OCI-LY1 (cell line): ENCODE results near the gene PPP4C.

Experiments used
- H2AFZ ChIP-seq: fragments of 200-600 bp; sonication (generic), shearing (Covaris generic); 2 replicates; pipeline ENCODE4 v1.6.0; 2014; ENCODE audit warnings: antibody characterized with exemption, mild to moderate bottlenecking, low read length
- H3F3A ChIP-seq: fragments of 200-600 bp; sonication (generic), shearing (Covaris generic); 2 replicates; pipeline ENCODE4 v1.6.0; 2014; ENCODE audit warnings: mild to moderate bottlenecking, antibody characterized with exemption, low read length, moderate library complexity; ENCODE audit not compliant: insufficient read depth
- H3K27ac ChIP-seq: fragments of 200-600 bp; sonication (generic); 2 replicates; pipeline ENCODE4 v1.5.1; 2014; ENCODE audit warnings: low read length, mixed run types, mild to moderate bottlenecking, low read depth; ENCODE audit not compliant: poor library complexity, severe bottlenecking
- H3K27me3 ChIP-seq: fragments of 200-600 bp; sonication (generic); 2 replicates; pipeline ENCODE4 v1.6.0; 2014; ENCODE audit warnings: antibody characterized with exemption, mild to moderate bottlenecking, low read length, moderate library complexity; ENCODE audit not compliant: insufficient read depth
- H3K36me3 ChIP-seq: fragments of 200-600 bp; sonication (generic); 2 replicates; pipeline ENCODE4 v1.6.1; 2014; ENCODE audit warnings: mild to moderate bottlenecking, antibody characterized with exemption, low read length, moderate library complexity, mixed read lengths; ENCODE audit not compliant: insufficient read depth
- H3K4me1 ChIP-seq: fragments of 200-600 bp; sonication (generic); 2 replicates; pipeline ENCODE4 v1.5.1; 2014; ENCODE audit warnings: mild to moderate bottlenecking, low read length, moderate library complexity; ENCODE audit not compliant: insufficient read depth, severe bottlenecking
- H3K4me2 ChIP-seq: fragments of 200-600 bp; sonication (generic), shearing (Covaris generic); 2 replicates; pipeline ENCODE4 v1.6.1; 2014; ENCODE audit warnings: low read length
- H3K4me3 ChIP-seq: fragments of 200-600 bp; sonication (generic); 2 replicates; pipeline ENCODE4 v1.5.1; 2014; ENCODE audit warnings: low read length, low read depth, mild to moderate bottlenecking, mixed read lengths; ENCODE audit not compliant: poor library complexity, severe bottlenecking
- H3K79me2 ChIP-seq: fragments of 200-600 bp; shearing (Covaris generic); 2 replicates; pipeline ENCODE4 v1.6.1; 2016; ENCODE audit warnings: mixed run types, low read length, mixed read lengths; ENCODE audit not compliant: insufficient read depth
- H3K9ac ChIP-seq: fragments of 200-600 bp; sonication (generic), shearing (Covaris generic); 2 replicates; pipeline ENCODE4 v1.6.1; 2014; ENCODE audit warnings: mild to moderate bottlenecking, low read length, mixed read lengths
- H3K9me2 ChIP-seq: fragments of 200-600 bp; sonication (generic), shearing (Covaris generic); 2 replicates; pipeline ENCODE4 v1.6.1; 2014; ENCODE audit warnings: low read depth, mild to moderate bottlenecking, low read length, mixed read lengths
- H3K9me3 ChIP-seq: fragments of 200-600 bp; shearing (Covaris generic); 2 replicates; pipeline ENCODE4 v1.6.1; 2014; ENCODE audit warnings: low read length, mixed read lengths
- H4K20me1 ChIP-seq: fragments of 200-600 bp; sonication (generic), shearing (Covaris generic); 2 replicates; pipeline ENCODE4 v1.6.0; 2016; ENCODE audit warnings: mild to moderate bottlenecking, low read length; ENCODE audit not compliant: insufficient read depth
- CTCF ChIP-seq: fragments of 200-600 bp; sonication (generic), shearing (Covaris generic); IDR thresholded peaks from 2 replicates; pipeline ENCODE4 v1.5.1; 2017; ENCODE audit warnings: mild to moderate bottlenecking, antibody characterized with exemption, low read length, moderate library complexity, mixed read lengths
- EZH2 ChIP-seq: fragments of 200-600 bp; sonication (generic), shearing (Covaris generic); IDR thresholded peaks from 2 replicates; pipeline ENCODE4 v1.8.0; 2017; ENCODE audit warnings: borderline replicate concordance, mixed run types, mild to moderate bottlenecking, antibody characterized with exemption, low read length, moderate library complexity, mixed read lengths

The PPP4C gene

GRCh38 chr16:30127993-30128392, 52.2 kb downstream of the PPP4C start:
- TF ChIP-seq CTCF (no peak), EZH2 (no peak)
- Histone ChIP-seq H3K9me3 (no peaks in the 10 kb centered on the region), H3K4me1 (peaks cover 17% of the 10 kb centered on the region), H2AFZ (no peak overlapping the region), H3K4me2 (no peak overlapping the region), H3F3A (no peaks in the 10 kb centered on the region), H3K9ac (no peak overlapping the region), H3K79me2 (no peaks in the 10 kb centered on the region), H4K20me1 (no peaks in the 10 kb centered on the region), H3K9me2 (no peaks in the 10 kb centered on the region), H3K36me3 (no peaks in the 10 kb centered on the region), H3K4me3 (no peak overlapping the region), H3K27me3 (no peaks in the 10 kb centered on the region), H3K27ac (no peak overlapping the region)

DNA sequence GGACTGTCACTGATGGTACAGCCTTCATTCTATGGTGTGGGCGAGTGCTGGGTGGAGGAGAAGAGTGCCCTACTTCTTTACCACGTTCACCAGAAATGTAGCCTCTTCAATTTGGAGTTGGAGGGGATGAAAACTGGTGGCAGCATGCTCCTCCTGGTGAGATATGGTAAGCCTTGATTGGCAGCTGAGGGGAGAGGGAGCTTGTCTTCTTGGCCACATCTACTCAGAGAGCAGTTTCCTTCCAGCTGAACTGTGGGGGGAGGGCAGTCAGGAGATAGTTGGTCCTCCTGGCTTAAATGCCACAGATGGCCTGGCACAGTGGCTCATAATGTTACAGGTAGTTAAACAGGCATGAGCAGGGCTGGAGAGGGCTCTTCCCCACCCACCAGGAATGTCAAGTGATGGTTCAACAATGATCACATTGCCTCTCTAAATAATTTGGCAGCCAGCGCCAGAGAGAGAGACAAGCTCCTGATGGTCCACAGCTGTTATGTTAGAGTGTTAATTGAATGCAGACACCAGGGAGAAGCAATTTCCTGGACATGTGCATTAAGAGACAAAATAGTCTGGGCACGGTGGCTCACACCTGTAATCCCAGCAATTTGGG, 56.2 kb downstream of the PPP4C start:
- no peaks in the 10 kb centered on the region for H4K20me1 ChIP-seq
- H3K27ac ChIP-seq: no peak overlapping the region
- H3K36me3 ChIP-seq: no peaks in the 10 kb centered on the region
- H3K9me3 ChIP-seq: no peaks in the 10 kb centered on the region
- TF ChIP-seq CTCF (no peak), EZH2 (no peak)
- H3K4me1 ChIP-seq: peaks cover 3% of the 10 kb centered on the region
- H3K9me2 ChIP-seq: no peaks in the 10 kb centered on the region
- no peak overlapping the region for H3K9ac ChIP-seq
- no peaks in the 10 kb centered on the region for H3K27me3 ChIP-seq
- no peaks in the 10 kb centered on the region for H3F3A ChIP-seq
- no peak overlapping the region for H2AFZ ChIP-seq
- no peak overlapping the region for H3K4me3 ChIP-seq
- H3K4me2 ChIP-seq: no peak overlapping the region
- no peaks in the 10 kb centered on the region for H3K79me2 ChIP-seq

GRCh38 chr16:30132591-30132990, 56.8 kb downstream of the PPP4C start:
- Histone ChIP-seq H2AFZ (no peak overlapping the region), H3K9me2 (no peaks in the 10 kb centered on the region), H3K36me3 (no peaks in the 10 kb centered on the region), H3K9ac (no peak overlapping the region), H4K20me1 (no peaks in the 10 kb centered on the region), H3K27ac (no peak overlapping the region), H3F3A (no peaks in the 10 kb centered on the region), H3K4me3 (no peak overlapping the region), H3K27me3 (no peaks in the 10 kb centered on the region), H3K79me2 (no peaks in the 10 kb centered on the region), H3K4me2 (no peak overlapping the region), H3K9me3 (no peaks in the 10 kb centered on the region), H3K4me1 (peaks cover 9% of the 10 kb centered on the region)
- TF ChIP-seq EZH2 (no peak), CTCF (no peak)
